Cardiac fibroblast (primary cell): ENCODE data around the gene IL1R1.

Experiments used
- DNase-seq, 2 donors: peaks; one replicate each; pipeline versions ENCODE4 v3.0.0 to v3.0.0-alpha.2; 2010; ENCODE audit warnings: low read depth in 2 of 2
- H3K4me3 ChIP-seq, 2 donors: replicated peaks in 1 of 2; 1 replicate in 1 of 2; 2 replicates in 1 of 2; pipeline ENCODE4 v1.5.1; 2011; ENCODE audit warnings: low read depth in 2 of 2, low read length in 2 of 2, mild to moderate bottlenecking in 2 of 2, moderate library complexity in 1 of 2
- CTCF ChIP-seq: IDR thresholded peaks from one replicate; pipeline ENCODE4 v1.5.1; 2011; ENCODE audit warnings: low read depth, mild to moderate bottlenecking, low read length, inconsistent platforms

IL1R1 gene

GRCh38 chr2:102106133-102106556, 36.4 kb upstream of the IL1R1 start:
- no peak for TF ChIP-seq CTCF
- H3K4me3 ChIP-seq = peak overlapping the region; percentile 58 to 59
- peak; percentile 88 to 90 for DNase-seq

- peak overlapping the region; percentile 58 to 59 for H3K4me3 ChIP-seq
- DNase-seq = peak in 1 of 2 donors; percentile 19
These were observed 35.5 kb upstream of the IL1R1 start for GRCh38 chr2:102106813-102107740.

- DNase-seq = peak; percentile 51 to 80
- peak overlapping the region in 1 of 2 donors; percentile 38 for H3K4me3 ChIP-seq
- TF ChIP-seq CTCF = no peak
These were observed 34.8 kb upstream of the IL1R1 start for GRCh38 chr2:102107741-102108070.

GRCh38 chr2:102109016-102109415, 33.5 kb upstream of the IL1R1 start:
- DNase-seq = peak in 1 of 2 donors; percentile 57
- TF ChIP-seq CTCF = no peak
- H3K4me3 ChIP-seq = peak overlapping the region in 1 of 2 donors; percentile 3

GRCh38 chr2:102110171-102110570, 32.4 kb upstream of the IL1R1 start:
- TF ChIP-seq CTCF = no peak
- DNase-seq = no peak
- H3K4me3 ChIP-seq = no peak overlapping the region

- DNase-seq = no peak
- TF ChIP-seq CTCF = no peak
- peak overlapping the region in 1 of 2 donors; percentile 9 for H3K4me3 ChIP-seq
These were observed 31.8 kb upstream of the IL1R1 start for GRCh38 chr2:102110596-102111334.

- DNase-seq = peak in 1 of 2 donors; percentile 29
- TF ChIP-seq CTCF = no peak
- no peak overlapping the region for H3K4me3 ChIP-seq
These were observed 30.7 kb upstream of the IL1R1 start for GRCh38 chr2:102111823-102112222.
